GM23338 (cell line): ENCODE data around the gene CD109.

ENCODE experiments used
- CREB1 ChIP-seq: fragments of 250-450 bp; sonication (Bioruptor Pico); IDR thresholded peaks from 2 replicates; pipeline ENCODE4 v1.5.0; 2020; ENCODE audit warnings: low read depth, mild to moderate bottlenecking, moderate library complexity
- CTCF ChIP-seq, 2 experiments: fragments of 200-600 bp in 1 of 2; sonication (generic) in 1 of 2; conservative IDR thresholded peaks; 2 replicates each; pipeline versions ENCODE4 v1.5.1 to v1.6.1; 2016 to 2017; ENCODE audit warnings: antibody characterized with exemption in 2 of 2, low read depth in 2 of 2, mild to moderate bottlenecking in 2 of 2, moderate library complexity in 1 of 2
- ETS1 ChIP-seq: IDR thresholded peaks from 2 replicates; pipeline ENCODE4 v1.6.1; 2016; ENCODE audit warnings: antibody characterized with exemption
- EZH2 ChIP-seq: fragments of 200-600 bp; sonication (generic); IDR thresholded peaks from one replicate; pipeline ENCODE4 v1.8.0; 2017; ENCODE audit warnings: antibody characterized with exemption, mild to moderate bottlenecking, low read depth; ENCODE audit not compliant: unreplicated experiment
- JUNB ChIP-seq: IDR thresholded peaks from one replicate; pipeline ENCODE4 v1.6.1; 2016; ENCODE audit warnings: antibody characterized with exemption; ENCODE audit not compliant: unreplicated experiment
- POLR2AphosphoS5 ChIP-seq: IDR thresholded peaks from 2 replicates; pipeline ENCODE4 v1.6.1; 2016; ENCODE audit warnings: antibody characterized with exemption, low read depth
- REST ChIP-seq: IDR thresholded peaks from one replicate; pipeline ENCODE4 v1.6.1; 2018; ENCODE audit warnings: antibody characterized with exemption; ENCODE audit not compliant: unreplicated experiment
- STAT1 ChIP-seq: IDR thresholded peaks from one replicate; pipeline ENCODE4 v1.6.1; 2016; ENCODE audit warnings: antibody characterized with exemption; ENCODE audit not compliant: unreplicated experiment
- ZNF114 ChIP-seq: fragments of 250-450 bp; sonication (Bioruptor Pico); IDR thresholded peaks from 2 replicates; pipeline ENCODE4 v1.5.0; 2020; ENCODE audit warnings: mild to moderate bottlenecking, moderate library complexity

GRCh38 chr6:73675466-73676098 is 20.4 kb upstream of the CD109 start:
- TF ChIP-seq POLR2AphosphoS5 (no peak), CTCF (conservative IDR thresholded peaks at IDR 0.05; ENCODE audit: low read depth in 2 of 2) (peak; percentile 95 to 99), ZNF114 (CRISPR knock-in tag) (no peak), REST (no peak), EZH2 (no peak), JUNB (no peak), ETS1 (no peak), STAT1 (no peak), CREB1 (CRISPR knock-in tag) (no peak)
